Keratinocyte (primary cell): Measurements from ENCODE around the gene SRSF4.

Source experiments
- CTCF ChIP-seq, 3 experiments: IDR thresholded peaks in 1 of 3; conservative IDR thresholded peaks in 1 of 3; optimal IDR thresholded peaks in 1 of 3; 2 replicates in 2 of 3; 3 replicates in 1 of 3; pipeline versions ENCODE3 to v1.5.1; 2011; ENCODE audit warnings: low read length in 3 of 3, mild to moderate bottlenecking in 3 of 3, moderate library complexity in 2 of 3, control low read depth in 1 of 3, inconsistent platforms in 1 of 3; ENCODE audit not compliant: insufficient read depth in 2 of 3; ENCODE audit errors: extremely low read depth in 1 of 3
- EZH2 ChIP-seq: IDR thresholded peaks from one replicate; pipeline ENCODE4 v1.6.1; 2012; ENCODE audit warnings: inconsistent platforms, mild to moderate bottlenecking, low read length, moderate library complexity

GRCh38 chr1:29105822-29106221 lies 75.9 kb downstream of the SRSF4 start:
- no peak for TF ChIP-seq CTCF (optimal IDR thresholded peaks at IDR 0.05 in 1 of 3, IDR thresholded peaks at IDR 0.05 in 1 of 3, conservative IDR thresholded peaks at IDR 0.05 in 1 of 3; ENCODE audit: extremely low read depth in 1 of 3, insufficient read depth in 2 of 3, low read length in 3 of 3)
- TF ChIP-seq EZH2: no peak
